ENCODE measurements around the gene P2RY12.

Gene P2RY12

DNA sequence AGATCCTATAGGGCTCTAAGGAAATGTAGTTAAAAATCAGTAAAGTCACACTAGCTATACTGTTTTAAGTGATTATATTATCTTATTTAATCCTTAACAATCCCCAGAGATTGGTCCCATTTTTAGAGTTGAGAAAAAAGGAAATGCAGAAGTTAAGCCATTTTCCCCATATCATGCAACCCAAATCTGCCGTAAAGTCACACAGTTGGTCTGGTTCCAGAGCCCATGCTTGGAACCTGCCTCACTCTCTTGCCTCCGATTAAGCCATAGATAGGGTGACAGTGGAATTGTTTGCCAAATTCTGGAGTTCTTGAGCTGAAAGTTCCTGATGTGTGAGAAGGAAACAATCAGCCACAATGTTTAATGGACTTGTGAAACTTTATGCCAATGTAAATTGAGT, 52.9 kb downstream of the P2RY12 start:
- no peaks in the 10 kb centered on the region for H3K9me2 ChIP-seq (replicated peaks; ENCODE audit: low read depth, low read length)
- no peaks in the 10 kb centered on the region for H4K20me1 ChIP-seq (ENCODE audit: insufficient read depth, low read length, poor library complexity, severe bottlenecking)
- H3K4me3 ChIP-seq (ENCODE audit: low read length, poor library complexity, severe bottlenecking) = no peak overlapping the region
- H3K79me2 ChIP-seq (ENCODE audit: insufficient read depth, low read length) = no peaks in the 10 kb centered on the region
- no peak overlapping the region for H2AFZ ChIP-seq (ENCODE audit: low read length)
- H3K4me2 ChIP-seq (ENCODE audit: low read depth, low read length, poor library complexity, severe bottlenecking) = no peak overlapping the region
- H3K27me3 ChIP-seq (ENCODE audit: insufficient read depth, low read length, poor library complexity, severe bottlenecking) = no peaks in the 10 kb centered on the region
- H3K36me3 ChIP-seq (ENCODE audit: insufficient read depth, low read length) = no peaks in the 10 kb centered on the region
- TF ChIP-seq EZH2phosphoT487 (IDR thresholded peaks at IDR 0.05; ENCODE audit: borderline replicate concordance) = no peak
- TF ChIP-seq, protein P1, sequence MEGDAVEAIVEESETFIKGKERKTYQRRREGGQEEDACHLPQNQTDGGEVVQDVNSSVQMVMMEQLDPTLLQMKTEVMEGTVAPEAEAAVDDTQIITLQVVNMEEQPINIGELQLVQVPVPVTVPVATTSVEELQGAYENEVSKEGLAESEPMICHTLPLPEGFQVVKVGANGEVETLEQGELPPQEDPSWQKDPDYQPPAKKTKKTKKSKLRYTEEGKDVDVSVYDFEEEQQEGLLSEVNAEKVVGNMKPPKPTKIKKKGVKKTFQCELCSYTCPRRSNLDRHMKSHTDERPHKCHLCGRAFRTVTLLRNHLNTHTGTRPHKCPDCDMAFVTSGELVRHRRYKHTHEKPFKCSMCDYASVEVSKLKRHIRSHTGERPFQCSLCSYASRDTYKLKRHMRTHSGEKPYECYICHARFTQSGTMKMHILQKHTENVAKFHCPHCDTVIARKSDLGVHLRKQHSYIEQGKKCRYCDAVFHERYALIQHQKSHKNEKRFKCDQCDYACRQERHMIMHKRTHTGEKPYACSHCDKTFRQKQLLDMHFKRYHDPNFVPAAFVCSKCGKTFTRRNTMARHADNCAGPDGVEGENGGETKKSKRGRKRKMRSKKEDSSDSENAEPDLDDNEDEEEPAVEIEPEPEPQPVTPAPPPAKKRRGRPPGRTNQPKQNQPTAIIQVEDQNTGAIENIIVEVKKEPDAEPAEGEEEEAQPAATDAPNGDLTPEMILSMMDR (conservative IDR thresholded peaks at IDR 0.05; ENCODE audit: low read length) = no peak
- H3F3A ChIP-seq (ENCODE audit: low read depth) = no peaks in the 10 kb centered on the region
- peaks cover 14% of the 10 kb centered on the region for H3K4me1 ChIP-seq (ENCODE audit: insufficient read depth, low read length, poor library complexity, severe bottlenecking)
- no peak overlapping the region for H3K9ac ChIP-seq (ENCODE audit: low read depth, low read length, poor library complexity, severe bottlenecking)
- H3K9me3 ChIP-seq (ENCODE audit: insufficient read depth, low read depth, low read length) = no peaks in the 10 kb centered on the region

DNA sequence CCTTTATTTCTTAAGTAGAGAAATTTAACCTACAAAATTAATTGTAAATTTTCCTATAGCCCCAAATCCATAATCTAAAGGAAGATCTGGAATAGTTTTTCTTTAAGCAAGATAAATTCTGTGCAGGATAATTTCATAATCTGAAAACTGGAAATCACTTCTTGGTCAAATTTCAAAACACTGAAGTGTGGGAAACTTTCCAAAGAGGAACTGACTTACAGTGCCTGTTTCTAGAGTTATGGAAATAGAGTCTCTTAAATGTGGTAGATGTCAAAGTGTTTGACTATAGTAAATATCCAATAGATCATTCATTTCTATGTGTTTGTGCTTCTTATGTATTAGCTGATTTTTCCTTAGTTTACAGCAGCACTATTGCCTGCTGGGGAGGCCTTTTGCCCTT, 53.7 kb downstream of the P2RY12 start:
- no peak overlapping the region for H3K4me3 ChIP-seq (ENCODE audit: low read length, poor library complexity, severe bottlenecking)

DNA sequence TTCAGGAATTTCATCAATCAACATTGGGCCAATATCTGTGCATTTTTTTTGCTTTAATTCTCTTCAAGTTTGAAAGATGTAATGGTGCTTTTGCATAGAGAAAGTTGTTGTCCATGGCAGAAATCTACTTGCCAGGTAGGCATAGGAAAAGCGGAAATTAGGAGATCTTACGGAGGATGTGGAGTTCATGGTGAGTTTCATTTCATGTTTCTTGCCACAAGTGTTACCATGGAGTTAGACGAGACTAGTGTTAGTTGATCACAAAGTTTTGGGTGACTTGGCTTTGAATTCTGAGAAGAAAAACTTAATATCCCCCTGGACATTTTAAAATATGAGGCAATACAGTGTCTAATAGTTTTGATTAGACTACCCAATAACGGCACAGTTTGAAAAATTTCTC, 54.2 kb downstream of the P2RY12 start:
- Histone ChIP-seq H3K36me3 (ENCODE audit: insufficient read depth, low read length) (no peaks in the 10 kb centered on the region), H3K9me2 (replicated peaks; ENCODE audit: low read depth, low read length) (no peaks in the 10 kb centered on the region), H3K4me2 (ENCODE audit: low read depth, low read length, poor library complexity, severe bottlenecking) (no peak overlapping the region), H3F3A (ENCODE audit: low read depth) (no peaks in the 10 kb centered on the region), H3K9me3 (ENCODE audit: insufficient read depth, low read depth, low read length) (no peaks in the 10 kb centered on the region), H2AFZ (ENCODE audit: low read length) (no peak overlapping the region), H4K20me1 (ENCODE audit: insufficient read depth, low read length, poor library complexity, severe bottlenecking) (no peaks in the 10 kb centered on the region), H3K79me2 (ENCODE audit: insufficient read depth, low read length) (no peaks in the 10 kb centered on the region), H3K27me3 (ENCODE audit: insufficient read depth, low read length, poor library complexity, severe bottlenecking) (no peaks in the 10 kb centered on the region), H3K9ac (ENCODE audit: low read depth, low read length, poor library complexity, severe bottlenecking) (no peak overlapping the region), H3K4me1 (ENCODE audit: insufficient read depth, low read length, poor library complexity, severe bottlenecking) (peaks cover 14% of the 10 kb centered on the region), H3K4me3 (ENCODE audit: low read length, poor library complexity, severe bottlenecking) (no peak overlapping the region)
- TF ChIP-seq, protein P1 (conservative IDR thresholded peaks at IDR 0.05; ENCODE audit: low read length) = no peak
- no peak for TF ChIP-seq EZH2phosphoT487 (IDR thresholded peaks at IDR 0.05; ENCODE audit: borderline replicate concordance)

More for the DNA sequence above, 53.7 kb downstream of the P2RY12 start:
- H3K9me3 ChIP-seq (ENCODE audit: insufficient read depth, low read depth, low read length) = no peaks in the 10 kb centered on the region
- no peak overlapping the region for H3K9ac ChIP-seq (ENCODE audit: low read depth, low read length, poor library complexity, severe bottlenecking)
- no peak overlapping the region for H3K4me2 ChIP-seq (ENCODE audit: low read depth, low read length, poor library complexity, severe bottlenecking)
- no peak overlapping the region for H2AFZ ChIP-seq (ENCODE audit: low read length)
- H4K20me1 ChIP-seq (ENCODE audit: insufficient read depth, low read length, poor library complexity, severe bottlenecking) = no peaks in the 10 kb centered on the region
- no peaks in the 10 kb centered on the region for H3K9me2 ChIP-seq (replicated peaks; ENCODE audit: low read depth, low read length)
- peaks cover 14% of the 10 kb centered on the region for H3K4me1 ChIP-seq (ENCODE audit: insufficient read depth, low read length, poor library complexity, severe bottlenecking)
- no peaks in the 10 kb centered on the region for H3K27me3 ChIP-seq (ENCODE audit: insufficient read depth, low read length, poor library complexity, severe bottlenecking)
- H3F3A ChIP-seq (ENCODE audit: low read depth) = no peaks in the 10 kb centered on the region
- TF ChIP-seq EZH2phosphoT487 (IDR thresholded peaks at IDR 0.05; ENCODE audit: borderline replicate concordance) = no peak
- TF ChIP-seq, protein P1 (conservative IDR thresholded peaks at IDR 0.05; ENCODE audit: low read length) = no peak
- H3K79me2 ChIP-seq (ENCODE audit: insufficient read depth, low read length) = no peaks in the 10 kb centered on the region
- H3K36me3 ChIP-seq (ENCODE audit: insufficient read depth, low read length) = no peaks in the 10 kb centered on the region
